Parathyroid adenoma (tissue), 2 donors: ENCODE data around the gene PLXNC1.

Experiments used
- H2AFZ ChIP-seq: fragments of 300-600 bp; sonication (generic); one replicate; pipeline ENCODE4 v1.7.0; 2017; ENCODE audit warnings: antibody characterized with exemption, mild to moderate bottlenecking
- H3K27ac ChIP-seq: fragments of 300-600 bp; sonication (generic); one replicate; pipeline ENCODE4 v1.7.0; 2017
- H3K27me3 ChIP-seq: fragments of 300-600 bp; sonication (generic); one replicate; pipeline ENCODE4 v1.7.0; 2017; ENCODE audit warnings: low read length; ENCODE audit not compliant: control insufficient read depth, insufficient read depth
- H3K36me3 ChIP-seq: fragments of 300-600 bp; sonication (generic); one replicate; pipeline ENCODE4 v1.7.0; 2017; ENCODE audit warnings: low read length; ENCODE audit not compliant: control insufficient read depth, insufficient read depth
- H3K4me1 ChIP-seq: fragments of 300-600 bp; sonication (generic); one replicate; pipeline ENCODE4 v1.7.0; 2017; ENCODE audit warnings: control low read depth
- H3K4me2 ChIP-seq: fragments of 300-600 bp; sonication (generic); one replicate; pipeline ENCODE4 v1.7.0; 2017; ENCODE audit warnings: low read length
- H3K4me3 ChIP-seq: fragments of 300-600 bp; sonication (generic); one replicate; pipeline ENCODE4 v1.7.0; 2017; ENCODE audit warnings: low read depth, low read length
- H3K79me2 ChIP-seq: fragments of 300-600 bp; sonication (generic); one replicate; pipeline ENCODE4 v1.7.0; 2017; ENCODE audit warnings: control low read depth
- H3K9ac ChIP-seq: fragments of 300-600 bp; sonication (generic); one replicate; pipeline ENCODE4 v1.7.0; 2017; ENCODE audit warnings: mild to moderate bottlenecking
- H3K9me3 ChIP-seq: fragments of 300-600 bp; sonication (generic); one replicate; pipeline ENCODE4 v1.7.0; 2017; ENCODE audit warnings: low read length; ENCODE audit not compliant: control insufficient read depth
- TF ChIP-seq, protein P1 (sequence below): fragments of 300-600 bp; sonication (generic); IDR thresholded peaks from one replicate; pipeline ENCODE4 v1.7.0; 2017; ENCODE audit warnings: antibody characterized with exemption, mild to moderate bottlenecking
- donor health status: primary hyperparathyroidism.

The PLXNC1 gene

DNA sequence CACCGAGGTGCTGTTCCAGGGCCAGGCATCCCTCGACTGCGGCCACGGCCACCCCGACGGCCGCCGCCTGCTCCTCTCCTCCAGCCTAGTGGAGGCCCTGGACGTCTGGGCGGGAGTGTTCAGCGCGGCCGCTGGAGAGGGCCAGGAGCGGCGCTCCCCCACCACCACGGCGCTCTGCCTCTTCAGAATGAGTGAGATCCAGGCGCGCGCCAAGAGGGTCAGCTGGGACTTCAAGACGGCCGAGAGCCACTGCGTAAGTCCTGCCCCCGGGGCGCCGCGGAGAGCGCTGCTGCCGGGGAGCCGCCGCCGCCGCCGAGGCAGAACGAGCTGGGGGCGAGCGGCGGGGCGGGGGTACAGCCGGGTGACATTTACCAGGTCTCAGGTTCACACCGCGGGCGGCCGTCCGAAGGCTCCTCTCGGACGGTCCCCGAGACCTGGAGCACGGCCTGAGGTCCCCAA lies 1.4 kb downstream of the PLXNC1 start:
- H3K36me3 ChIP-seq, result no peaks in the 10 kb centered on the region
- H3K79me2 ChIP-seq, result no peaks in the 10 kb centered on the region
- no peaks in the 10 kb centered on the region for H3K4me1 ChIP-seq
- H3K27me3 ChIP-seq, result no peaks in the 10 kb centered on the region
- peak overlapping the region; percentile 44 for H2AFZ ChIP-seq
- peak overlapping the region; percentile 17 for H3K4me3 ChIP-seq
- no peak overlapping the region for H3K9ac ChIP-seq
- no peak overlapping the region for H3K27ac ChIP-seq
- no peaks in the 10 kb centered on the region for H3K9me3 ChIP-seq
- TF ChIP-seq, protein P1, sequence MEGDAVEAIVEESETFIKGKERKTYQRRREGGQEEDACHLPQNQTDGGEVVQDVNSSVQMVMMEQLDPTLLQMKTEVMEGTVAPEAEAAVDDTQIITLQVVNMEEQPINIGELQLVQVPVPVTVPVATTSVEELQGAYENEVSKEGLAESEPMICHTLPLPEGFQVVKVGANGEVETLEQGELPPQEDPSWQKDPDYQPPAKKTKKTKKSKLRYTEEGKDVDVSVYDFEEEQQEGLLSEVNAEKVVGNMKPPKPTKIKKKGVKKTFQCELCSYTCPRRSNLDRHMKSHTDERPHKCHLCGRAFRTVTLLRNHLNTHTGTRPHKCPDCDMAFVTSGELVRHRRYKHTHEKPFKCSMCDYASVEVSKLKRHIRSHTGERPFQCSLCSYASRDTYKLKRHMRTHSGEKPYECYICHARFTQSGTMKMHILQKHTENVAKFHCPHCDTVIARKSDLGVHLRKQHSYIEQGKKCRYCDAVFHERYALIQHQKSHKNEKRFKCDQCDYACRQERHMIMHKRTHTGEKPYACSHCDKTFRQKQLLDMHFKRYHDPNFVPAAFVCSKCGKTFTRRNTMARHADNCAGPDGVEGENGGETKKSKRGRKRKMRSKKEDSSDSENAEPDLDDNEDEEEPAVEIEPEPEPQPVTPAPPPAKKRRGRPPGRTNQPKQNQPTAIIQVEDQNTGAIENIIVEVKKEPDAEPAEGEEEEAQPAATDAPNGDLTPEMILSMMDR, result no peak
- peak overlapping the region; percentile 32 for H3K4me2 ChIP-seq

DNA sequence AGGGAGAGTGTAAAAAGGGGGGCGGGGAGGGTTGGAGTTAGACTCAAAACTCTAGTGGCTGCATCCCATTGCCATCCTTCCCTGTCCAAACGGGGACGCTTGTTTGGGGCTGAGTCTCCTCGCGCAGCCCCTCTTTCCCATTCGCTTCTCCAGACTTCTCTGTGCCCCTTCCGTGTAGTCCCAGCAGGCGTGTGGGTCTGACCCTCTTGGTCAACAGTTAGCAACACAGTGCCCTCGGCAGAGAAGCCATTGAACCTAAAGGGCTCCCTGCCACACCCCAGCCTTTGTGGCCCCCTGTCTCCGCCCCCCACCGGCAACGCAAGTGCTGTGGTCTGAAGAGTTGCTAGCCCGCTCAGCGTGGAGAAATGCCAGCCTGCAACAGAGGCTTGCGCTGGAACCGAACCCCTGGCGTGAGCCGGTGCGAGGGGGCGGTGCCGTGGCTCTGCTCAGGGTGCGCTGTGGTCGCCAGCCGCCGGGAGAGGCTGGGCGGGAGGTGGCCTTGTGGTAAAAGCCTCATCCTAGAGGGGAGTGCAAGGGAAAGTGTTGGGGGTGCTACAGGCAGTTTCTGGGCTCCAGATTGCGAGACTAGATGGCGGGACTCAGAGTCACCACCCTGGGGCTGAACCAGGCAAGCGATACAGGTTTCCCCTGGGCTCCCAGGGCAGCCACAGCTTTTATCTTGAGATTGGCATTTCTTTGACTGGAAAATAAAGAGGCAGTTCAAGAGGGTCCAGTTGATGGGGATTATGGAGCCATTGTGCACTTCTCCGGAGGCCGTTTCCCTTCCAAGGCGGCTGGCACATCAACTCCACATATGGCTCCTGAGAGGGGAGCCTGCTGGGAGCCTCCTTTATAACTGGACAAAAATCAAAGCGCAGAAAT lies 2.1 kb downstream of the PLXNC1 start:
- TF ChIP-seq, protein P1, result no peak
- H3K9me3 ChIP-seq, result no peaks in the 10 kb centered on the region
- H2AFZ ChIP-seq, result no peak overlapping the region
- no peak overlapping the region for H3K27ac ChIP-seq
- no peak overlapping the region for H3K9ac ChIP-seq
- H3K27me3 ChIP-seq, result no peaks in the 10 kb centered on the region
- H3K4me1 ChIP-seq, result no peaks in the 10 kb centered on the region
- peak overlapping the region; percentile 32 for H3K4me2 ChIP-seq
- peak overlapping the region; percentile 17 for H3K4me3 ChIP-seq
- H3K36me3 ChIP-seq, result no peaks in the 10 kb centered on the region
- no peaks in the 10 kb centered on the region for H3K79me2 ChIP-seq

DNA sequence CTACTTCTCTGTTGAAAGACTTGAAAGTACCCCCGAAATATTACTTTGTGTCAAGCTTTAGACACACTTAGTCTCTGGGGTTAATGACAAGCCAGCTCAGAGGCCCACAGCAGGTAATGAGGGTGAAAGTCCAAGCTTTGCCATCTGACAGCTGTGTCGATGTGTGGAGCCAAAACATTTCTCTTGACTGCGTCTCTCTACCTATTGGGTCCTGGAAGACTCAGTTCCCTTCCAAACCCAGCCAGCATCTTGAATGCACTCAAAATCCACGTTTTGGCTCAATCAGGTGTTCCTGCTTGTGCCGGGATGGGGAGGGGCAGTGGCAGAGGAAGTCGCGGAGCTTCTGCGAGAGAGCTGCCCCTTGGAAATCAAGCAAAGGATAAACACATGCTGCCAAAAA lies 3.2 kb downstream of the PLXNC1 start:
- H3K4me3 ChIP-seq, result no peak overlapping the region

DNA sequence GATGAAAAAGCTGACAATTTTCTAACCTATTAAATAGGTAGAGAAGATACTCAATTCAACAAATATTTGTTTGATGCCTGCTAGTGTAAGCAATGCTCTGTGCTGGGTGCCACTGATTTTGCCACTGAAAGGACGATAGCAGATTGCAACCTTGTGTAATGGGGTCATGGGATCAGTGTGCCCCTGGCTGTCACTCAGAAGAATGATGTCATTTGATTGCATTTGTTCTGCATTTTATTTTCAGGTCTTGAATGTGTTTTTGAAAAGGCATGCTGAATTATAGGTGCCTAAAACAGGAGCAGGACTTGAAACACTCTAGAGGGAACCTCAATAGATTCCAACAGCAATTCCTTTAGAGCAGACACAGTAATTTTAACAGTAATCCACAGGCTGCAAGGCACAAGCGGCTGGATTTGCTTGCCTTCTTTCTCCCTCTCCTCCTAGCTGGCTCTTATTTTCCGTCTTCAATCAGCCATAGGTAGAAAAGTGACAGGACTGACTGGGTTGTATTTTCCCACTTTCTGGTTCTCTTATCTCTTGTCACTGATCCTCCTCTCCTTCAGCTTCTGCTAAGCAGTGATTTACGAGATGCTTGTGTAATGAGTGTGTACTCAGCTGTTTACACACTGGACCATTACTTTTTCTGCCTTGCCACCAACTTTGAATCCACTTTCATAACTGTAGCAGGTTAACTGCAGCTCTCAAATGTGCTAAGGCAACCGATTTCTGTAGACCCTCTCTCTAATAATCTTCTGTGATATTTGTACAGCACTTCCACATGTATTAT lies 4.1 kb downstream of the PLXNC1 start:
- no peak overlapping the region for H2AFZ ChIP-seq
- H3K36me3 ChIP-seq, result no peaks in the 10 kb centered on the region
- TF ChIP-seq, protein P1, result no peak
- H3K27me3 ChIP-seq, result no peaks in the 10 kb centered on the region
- H3K4me1 ChIP-seq, result no peaks in the 10 kb centered on the region
- no peak overlapping the region for H3K4me3 ChIP-seq
- H3K4me2 ChIP-seq, result no peak overlapping the region
- H3K79me2 ChIP-seq, result no peaks in the 10 kb centered on the region
- H3K9me3 ChIP-seq, result no peaks in the 10 kb centered on the region
- no peak overlapping the region for H3K9ac ChIP-seq
- H3K27ac ChIP-seq, result no peak overlapping the region

More for the DNA sequence above, 3.2 kb downstream of the PLXNC1 start:
- no peaks in the 10 kb centered on the region for H3K36me3 ChIP-seq
- H2AFZ ChIP-seq, result no peak overlapping the region
- H3K4me1 ChIP-seq, result no peaks in the 10 kb centered on the region
- no peak overlapping the region for H3K9ac ChIP-seq
- no peaks in the 10 kb centered on the region for H3K27me3 ChIP-seq
- no peak overlapping the region for H3K4me2 ChIP-seq
- H3K9me3 ChIP-seq, result no peaks in the 10 kb centered on the region
- TF ChIP-seq, protein P1, result no peak
- H3K27ac ChIP-seq, result no peak overlapping the region
- no peaks in the 10 kb centered on the region for H3K79me2 ChIP-seq
